ENCODE data around the gene SMG6. TPM values are rescaled to one million over a fixed set of nuclear protein-coding genes. Genes with fewer than 3 reads are reported as not detected.
A peak's percentile ranks its signal among the peaks of the same experiment; 100 is the strongest.
"Not testable (repeated sequence)": the region's sequence is repeated elsewhere in the genome, so short reads cannot be mapped to it uniquely, and the experiment has no call there.

SMG6 gene
- total and polyA plus RNA-seq, 2 donors (not counting 3 experiments of a cell fraction or from before 2014, with no cell fraction given) = 40.1 to 42.2 TPM

- CTCF ChIA-PET = interaction anchor here (1.0 to 3.5 kb wide), 4 partner anchors 61 to 81 kb away, joined by 3 to 22 read pairs (median 4); no protein-coding TSS in a partner anchor
- Histone ChIP-seq H3K36me3 (ENCODE audit: control insufficient read depth in 2 of 2, extremely low read depth in 1 of 2, insufficient read depth in 2 of 2, low read length in 2 of 2) (peaks cover 0 to 3% of the 10 kb centered on the region in 2 experiments), H2AFZ (ENCODE audit: low read depth, low read length) (no peak overlapping the region), H3K27me3 (ENCODE audit: control insufficient read depth in 2 of 2, insufficient read depth in 2 of 2, low read length in 2 of 2) (no peaks in the 10 kb centered on the region), H4K20me1 (replicated peaks; ENCODE audit: control insufficient read depth, extremely low read depth, insufficient read depth, low read length) (no peaks in the 10 kb centered on the region), H3K9me1 (replicated peaks; ENCODE audit: control insufficient read depth, extremely low read depth, insufficient read depth, low read length) (no peaks in the 10 kb centered on the region), H3K9me3 (replicated peaks; ENCODE audit: control insufficient read depth, insufficient read depth, low read length) (no peaks in the 10 kb centered on the region), H3K9ac (replicated peaks; ENCODE audit: extremely low read depth, insufficient read depth, low read length) (no peak overlapping the region), H3K4me2 (ENCODE audit: insufficient read depth, low read length) (no peak overlapping the region), H3K27ac (ENCODE audit: insufficient read depth, low read depth, low read length) (no peak overlapping the region), H3K4me1 (ENCODE audit: control insufficient read depth, extremely low read depth, insufficient read depth, low read length) (peaks cover 36% of the 10 kb centered on the region), H3K4me3 (replicated peaks in 1 of 3; ENCODE audit: insufficient read depth in 1 of 3, low read depth in 1 of 3, low read length in 3 of 3) (no peak overlapping the region), H3K79me2 (ENCODE audit: control insufficient read depth, insufficient read depth, low read length) (no peaks in the 10 kb centered on the region)
- intact Hi-C loops (cut with micrococcal nuclease) (no loop called here), dilution Hi-C loops (cut with MboI; ENCODE audit: extremely low pct_ligation_motif_present, low sequenced_read_pairs) (no loop called here)
- FAIRE-seq = no peak
- TF ChIP-seq MYC (IDR thresholded peaks at IDR 0.05; ENCODE audit: low read depth, low read length) (no peak), FOS (IDR thresholded peaks at IDR 0.05; ENCODE audit: borderline replicate concordance, insufficient read depth, low read length) (no peak), POLR2A (IDR thresholded peaks at IDR 0.05; ENCODE audit: low read depth, low read length) (no peak), JUN (IDR thresholded peaks at IDR 0.05; ENCODE audit: borderline replicate concordance, insufficient read depth, insufficient read length, low read depth) (no peak), CTCF (IDR thresholded peaks at IDR 0.05; ENCODE audit: extremely low read depth in 1 of 2, insufficient read depth in 1 of 2, low read depth in 1 of 2, low read length in 2 of 2) (peak; percentile 4 to 17), MAX (IDR thresholded peaks at IDR 0.05; ENCODE audit: insufficient read depth, insufficient read length) (no peak)
- no TSS peak for BruUV-seq (replicated peaks)
- no peak for DNase-seq (ENCODE audit: low read depth, low spot score)
- POLR2A ChIA-PET = no interaction called here
These were observed 133.6 kb downstream of the SMG6 start for GRCh38 chr17:2170023-2170422.

DNA sequence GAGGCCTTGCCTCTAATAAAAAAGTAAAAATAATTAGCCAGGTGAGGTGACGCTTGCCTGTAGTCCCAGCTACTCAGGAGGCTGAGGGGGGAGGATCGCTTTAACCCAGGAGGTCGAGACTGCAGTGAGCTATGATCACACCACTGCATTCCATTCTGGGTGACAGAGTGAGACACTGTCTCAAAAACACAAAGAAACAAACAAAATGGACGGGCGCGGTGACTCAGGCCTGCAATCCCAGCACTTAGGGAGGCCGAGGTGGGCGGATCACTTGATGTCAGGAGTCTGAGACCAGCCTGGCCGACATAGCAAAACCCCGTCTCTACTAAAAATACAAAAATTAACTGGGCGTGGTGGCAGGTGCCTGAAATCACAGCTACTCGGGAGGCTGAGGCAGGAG is 137.9 kb downstream of the SMG6 start:
- H4K20me1 ChIP-seq (replicated peaks; ENCODE audit: control insufficient read depth, extremely low read depth, insufficient read depth, low read length); H3K4me3 ChIP-seq (replicated peaks in 1 of 3; ENCODE audit: insufficient read depth in 1 of 3, low read depth in 1 of 3, low read length in 3 of 3); FAIRE-seq; H2AFZ ChIP-seq (ENCODE audit: low read depth, low read length); H3K4me2 ChIP-seq (ENCODE audit: insufficient read depth, low read length); H3K9ac ChIP-seq (replicated peaks; ENCODE audit: extremely low read depth, insufficient read depth, low read length); intact Hi-C loops (cut with micrococcal nuclease); BruUV-seq (replicated peaks); DNase-seq (ENCODE audit: low read depth, low spot score); dilution Hi-C loops (cut with MboI; ENCODE audit: extremely low pct_ligation_motif_present, low sequenced_read_pairs); POLR2A ChIA-PET; H3K9me1 ChIP-seq (replicated peaks; ENCODE audit: control insufficient read depth, extremely low read depth, insufficient read depth, low read length); H3K79me2 ChIP-seq (ENCODE audit: control insufficient read depth, insufficient read depth, low read length); H3K27ac ChIP-seq (ENCODE audit: insufficient read depth, low read depth, low read length); H3K36me3 ChIP-seq (ENCODE audit: control insufficient read depth in 2 of 2, extremely low read depth in 1 of 2, insufficient read depth in 2 of 2, low read length in 2 of 2); H3K9me3 ChIP-seq (replicated peaks; ENCODE audit: control insufficient read depth, insufficient read depth, low read length); H3K27me3 ChIP-seq (ENCODE audit: control insufficient read depth in 2 of 2, insufficient read depth in 2 of 2, low read length in 2 of 2); H3K4me1 ChIP-seq (ENCODE audit: control insufficient read depth, extremely low read depth, insufficient read depth, low read length): not testable (repeated sequence)
- CTCF ChIA-PET = interaction anchor here (0.8 to 2.4 kb wide), 8 partner anchors 10 to 111 kb away, joined by 3 to 14 read pairs (median 4); partner anchors contain the start of gene HIC1
